Activated CD4-positive, alpha-beta T cell treated with anti-CD3 and anti-CD28 coated beads, Interleukin-2, amount 50 U/mL, for 48 hours (primary cell): Measurements from ENCODE around the gene NPC1L1.

Experiments used
- DNase-seq, 2 experiments: peaks; one replicate each; pipeline ENCODE4 v3.0.0-alpha.2; 2020

Gene NPC1L1, protein sequence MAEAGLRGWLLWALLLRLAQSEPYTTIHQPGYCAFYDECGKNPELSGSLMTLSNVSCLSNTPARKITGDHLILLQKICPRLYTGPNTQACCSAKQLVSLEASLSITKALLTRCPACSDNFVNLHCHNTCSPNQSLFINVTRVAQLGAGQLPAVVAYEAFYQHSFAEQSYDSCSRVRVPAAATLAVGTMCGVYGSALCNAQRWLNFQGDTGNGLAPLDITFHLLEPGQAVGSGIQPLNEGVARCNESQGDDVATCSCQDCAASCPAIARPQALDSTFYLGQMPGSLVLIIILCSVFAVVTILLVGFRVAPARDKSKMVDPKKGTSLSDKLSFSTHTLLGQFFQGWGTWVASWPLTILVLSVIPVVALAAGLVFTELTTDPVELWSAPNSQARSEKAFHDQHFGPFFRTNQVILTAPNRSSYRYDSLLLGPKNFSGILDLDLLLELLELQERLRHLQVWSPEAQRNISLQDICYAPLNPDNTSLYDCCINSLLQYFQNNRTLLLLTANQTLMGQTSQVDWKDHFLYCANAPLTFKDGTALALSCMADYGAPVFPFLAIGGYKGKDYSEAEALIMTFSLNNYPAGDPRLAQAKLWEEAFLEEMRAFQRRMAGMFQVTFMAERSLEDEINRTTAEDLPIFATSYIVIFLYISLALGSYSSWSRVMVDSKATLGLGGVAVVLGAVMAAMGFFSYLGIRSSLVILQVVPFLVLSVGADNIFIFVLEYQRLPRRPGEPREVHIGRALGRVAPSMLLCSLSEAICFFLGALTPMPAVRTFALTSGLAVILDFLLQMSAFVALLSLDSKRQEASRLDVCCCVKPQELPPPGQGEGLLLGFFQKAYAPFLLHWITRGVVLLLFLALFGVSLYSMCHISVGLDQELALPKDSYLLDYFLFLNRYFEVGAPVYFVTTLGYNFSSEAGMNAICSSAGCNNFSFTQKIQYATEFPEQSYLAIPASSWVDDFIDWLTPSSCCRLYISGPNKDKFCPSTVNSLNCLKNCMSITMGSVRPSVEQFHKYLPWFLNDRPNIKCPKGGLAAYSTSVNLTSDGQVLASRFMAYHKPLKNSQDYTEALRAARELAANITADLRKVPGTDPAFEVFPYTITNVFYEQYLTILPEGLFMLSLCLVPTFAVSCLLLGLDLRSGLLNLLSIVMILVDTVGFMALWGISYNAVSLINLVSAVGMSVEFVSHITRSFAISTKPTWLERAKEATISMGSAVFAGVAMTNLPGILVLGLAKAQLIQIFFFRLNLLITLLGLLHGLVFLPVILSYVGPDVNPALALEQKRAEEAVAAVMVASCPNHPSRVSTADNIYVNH (N-terminal part only)

DNA sequence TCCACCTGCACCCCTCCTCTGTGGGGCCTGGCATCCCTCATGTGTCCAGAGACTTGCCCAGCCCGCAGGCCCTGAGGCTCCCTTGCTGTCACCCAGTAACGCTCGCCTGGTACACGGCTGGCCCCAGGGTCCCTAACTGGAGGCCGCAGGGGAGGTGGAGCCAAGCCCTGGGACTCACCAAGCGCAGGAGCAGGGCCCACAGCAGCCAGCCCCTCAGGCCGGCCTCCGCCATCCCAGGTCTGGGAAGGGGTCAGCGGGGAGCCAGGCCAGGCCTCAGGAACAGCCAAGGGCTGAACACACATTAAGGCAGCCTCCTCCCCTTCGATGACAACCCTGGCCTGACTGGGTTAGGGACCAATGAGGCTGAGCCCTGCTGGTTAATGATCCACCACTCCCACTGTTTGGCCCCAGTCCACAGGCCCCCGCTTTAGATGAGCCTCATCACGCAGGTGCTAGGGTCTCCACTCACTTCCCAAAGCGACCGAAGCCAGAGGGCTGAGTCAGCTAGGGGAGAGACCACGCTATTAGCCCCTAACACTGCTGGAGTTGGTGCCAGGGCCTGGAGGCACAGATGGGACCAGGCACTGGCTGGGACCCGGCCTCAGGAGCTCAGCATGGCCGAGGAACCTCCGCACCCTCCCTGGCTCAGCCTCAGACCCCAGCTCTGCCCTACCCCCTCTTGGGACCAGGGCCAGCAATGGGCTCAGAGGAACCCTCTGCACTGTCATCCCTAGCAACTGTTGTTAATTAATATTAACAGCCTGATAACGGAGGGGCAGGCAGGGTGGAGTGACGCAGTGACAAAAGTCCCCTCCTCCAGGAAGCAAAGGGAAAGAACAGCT is at the start of gene NPC1L1:
TSS of gene NPC1L1 (minus strand) at position 303 of the 842 bp plus-strand sequence. CDS start at position 232, 71 bp downstream.
- no peak for DNase-seq

DNA sequence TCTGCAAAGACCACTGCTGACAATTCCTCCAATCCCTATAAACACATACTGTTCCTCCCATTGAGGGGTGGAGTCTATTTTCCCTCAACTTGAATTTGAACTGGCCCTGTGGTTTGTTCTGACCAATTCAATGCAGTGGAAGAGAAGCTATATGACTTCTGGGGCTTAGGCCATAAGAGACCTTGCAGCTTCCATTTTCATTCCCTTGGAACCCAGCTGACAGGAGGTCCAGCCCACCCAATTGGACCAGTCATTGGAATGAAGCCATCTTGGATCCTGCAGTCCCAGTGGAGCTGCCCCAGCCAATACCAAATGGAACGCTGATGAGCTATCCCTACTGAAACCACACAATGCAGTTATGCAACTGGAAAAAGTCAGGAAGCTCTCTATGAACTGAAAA is 49.8 kb upstream of the NPC1L1 start:
- DNase-seq = no peak

DNA sequence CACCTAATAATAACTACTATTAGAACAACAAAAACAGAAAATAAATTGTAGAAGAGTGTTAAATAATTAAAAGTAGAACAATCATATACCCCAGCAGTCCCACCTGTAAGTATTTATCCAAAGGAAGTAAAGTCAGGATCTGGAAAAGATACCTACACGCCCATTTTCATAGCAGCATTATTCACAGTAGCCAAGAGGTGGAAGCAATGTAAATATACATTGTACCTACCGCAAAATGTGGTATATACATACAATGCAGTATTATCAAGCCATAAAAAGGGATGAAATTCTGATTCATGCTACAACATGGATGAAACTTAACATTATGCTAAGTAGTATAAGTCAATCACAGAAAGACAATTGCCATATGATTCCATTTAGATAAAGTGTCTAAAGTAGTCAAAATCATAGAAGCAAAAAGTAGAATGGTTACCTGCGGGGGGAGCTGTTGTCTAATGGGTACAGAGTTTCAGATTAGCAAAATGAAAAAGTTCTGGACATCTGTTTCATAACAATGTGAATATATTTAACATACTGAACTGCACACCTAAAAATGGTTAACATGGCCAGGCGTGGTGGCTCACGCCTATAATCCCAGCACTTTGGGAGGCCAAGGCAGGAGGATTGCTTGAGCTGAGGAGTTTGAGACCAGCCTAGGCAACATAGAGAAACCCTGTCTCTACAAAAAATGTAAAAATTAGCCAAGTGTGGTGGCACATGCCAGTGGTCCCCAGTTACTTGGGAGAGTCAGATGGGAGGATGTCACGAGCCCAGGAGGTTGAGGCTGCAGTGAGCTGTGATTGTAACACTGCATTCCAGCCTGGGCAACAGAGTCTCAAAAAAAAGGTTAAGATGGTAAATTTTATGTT is 46.9 kb upstream of the NPC1L1 start:
- DNase-seq = peak; percentile 53 to 66

DNA sequence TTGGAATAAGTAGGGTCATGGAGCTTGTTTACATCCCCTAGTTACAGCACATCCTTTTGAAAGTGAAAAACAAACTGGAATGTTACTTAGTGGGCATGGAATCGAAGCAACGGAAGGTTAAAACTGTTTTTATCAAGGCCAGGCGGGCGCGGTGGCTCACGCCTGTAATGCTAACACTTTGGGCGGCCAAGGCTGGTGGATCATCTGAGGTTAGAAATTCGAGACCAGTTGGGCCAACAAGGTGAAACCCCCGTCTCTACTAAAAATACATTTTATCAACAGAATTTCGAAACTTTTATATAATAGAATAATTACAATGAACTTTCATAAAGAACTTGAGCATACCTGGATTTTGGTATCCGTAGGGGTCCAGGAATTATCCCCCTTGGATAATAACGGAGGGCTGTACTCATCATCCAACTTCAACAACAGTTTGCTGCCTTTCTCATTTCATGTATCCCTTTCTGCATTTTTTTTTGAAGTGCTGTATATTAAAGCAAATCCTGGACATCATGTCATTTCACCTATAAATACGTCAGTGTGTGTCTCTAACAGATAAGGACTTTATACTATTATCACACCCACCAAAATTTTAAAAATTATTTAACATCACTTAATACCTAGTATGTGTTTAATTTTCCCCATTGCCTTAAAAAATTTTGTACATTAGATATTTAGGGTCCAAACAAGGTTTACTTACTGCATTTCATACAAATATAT is 42.2 kb upstream of the NPC1L1 start:
- no peak for DNase-seq

DNA sequence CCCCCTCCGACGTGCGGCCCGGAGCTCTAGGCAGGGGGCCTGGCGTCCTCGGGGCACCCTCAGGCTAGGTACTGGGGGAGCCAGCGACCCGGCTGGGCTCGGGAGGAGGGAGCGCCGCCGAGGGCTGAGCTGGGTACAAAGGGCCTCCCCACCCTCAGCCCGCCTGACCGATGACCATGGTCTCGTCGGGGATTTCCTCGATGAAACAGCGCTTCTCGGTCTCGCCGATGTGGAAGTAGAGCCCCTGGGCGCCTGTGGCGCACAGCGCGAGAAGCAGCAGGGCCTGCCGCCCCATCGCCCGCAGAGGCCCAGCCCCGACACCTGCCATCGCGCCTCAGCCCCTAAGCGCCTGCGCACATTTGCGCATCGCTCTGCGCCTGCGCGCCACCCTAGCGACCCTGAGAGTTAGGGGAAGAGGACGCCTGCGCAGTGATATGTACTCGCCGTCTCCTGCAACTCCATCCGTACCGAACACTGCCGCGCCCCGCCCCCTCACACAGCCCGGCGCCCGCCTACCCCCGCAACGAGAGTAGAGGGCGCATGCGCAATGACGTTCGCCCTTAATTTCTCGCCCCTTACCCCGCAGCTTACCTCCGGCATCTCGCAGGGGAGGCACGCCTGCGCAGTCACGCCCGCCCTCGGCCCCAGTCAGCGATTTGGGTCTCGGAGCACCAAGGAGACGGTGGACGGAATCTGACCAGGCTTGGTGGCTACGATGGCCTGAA is 40.9 kb upstream of the NPC1L1 start, which contains the start of gene TMED4:
TSS of gene TMED4 (minus strand) at position 353 of the 725 bp plus-strand sequence. CDS start at position 328, 25 bp downstream.
- DNase-seq = peak; percentile 100

DNA sequence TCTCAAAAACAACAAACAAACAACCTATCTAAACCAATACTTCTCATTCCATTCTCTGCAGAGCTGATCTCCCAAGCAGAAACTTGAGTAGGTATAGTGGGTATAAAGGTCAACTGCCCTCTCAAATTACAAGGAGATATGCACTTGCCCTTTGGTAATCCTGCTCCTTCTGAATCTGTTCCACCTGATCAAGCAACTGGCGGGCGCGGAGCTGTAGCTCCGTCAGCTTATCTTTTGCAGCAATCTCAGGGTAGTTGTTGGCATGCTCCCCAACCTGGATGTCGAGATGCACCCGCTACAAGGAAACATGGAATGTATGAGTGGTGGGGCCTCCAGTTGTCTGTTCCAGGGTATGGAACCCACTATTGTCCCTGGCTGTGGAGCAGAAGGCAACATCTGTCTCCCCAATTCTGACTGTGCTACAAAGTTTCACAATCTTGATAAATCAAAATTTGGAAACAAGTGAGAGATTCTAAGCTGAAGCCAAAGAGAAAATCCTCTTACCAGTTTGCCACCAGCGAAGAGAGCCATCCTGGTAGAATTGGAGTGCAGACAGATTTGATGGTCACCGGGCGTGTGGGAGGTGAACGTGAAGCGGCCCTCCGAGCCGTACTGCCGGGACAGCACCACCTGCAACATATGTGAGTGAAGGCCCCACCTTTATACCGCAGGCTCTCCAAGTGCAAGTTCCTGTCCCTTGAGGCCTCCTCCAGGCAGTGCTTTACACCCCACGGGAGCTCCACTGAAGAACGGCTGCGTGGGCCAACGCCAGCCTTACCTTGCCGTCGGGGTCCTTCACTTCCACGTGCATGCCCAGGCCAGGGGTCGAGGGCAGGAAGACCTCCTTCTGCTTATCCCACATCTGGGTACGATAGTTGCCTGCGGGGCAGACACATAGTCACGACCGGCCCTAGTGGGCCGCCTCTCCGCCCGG is 40.1 kb upstream of the NPC1L1 start:
- peak; percentile 44 to 55 for DNase-seq

DNA sequence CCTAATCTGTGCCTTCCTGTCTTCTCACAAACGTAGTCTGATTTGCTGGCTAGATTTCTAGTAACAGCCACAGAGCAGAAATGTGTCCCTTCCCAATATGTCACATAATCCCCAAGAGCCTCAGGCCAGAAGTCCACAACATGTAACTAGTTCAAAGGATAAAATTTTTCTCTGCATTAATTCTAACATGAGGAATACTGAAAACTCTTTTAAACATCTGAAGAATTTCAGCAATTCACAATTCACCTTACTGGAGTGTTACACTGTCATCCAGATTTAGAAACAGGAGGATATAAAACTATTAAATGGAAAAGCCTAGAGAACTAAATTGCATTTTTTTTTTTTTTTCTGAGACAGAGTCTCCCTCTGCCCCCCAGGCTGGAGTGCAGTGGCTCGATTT is 35.1 kb upstream of the NPC1L1 start:
- no peak for DNase-seq

DNA sequence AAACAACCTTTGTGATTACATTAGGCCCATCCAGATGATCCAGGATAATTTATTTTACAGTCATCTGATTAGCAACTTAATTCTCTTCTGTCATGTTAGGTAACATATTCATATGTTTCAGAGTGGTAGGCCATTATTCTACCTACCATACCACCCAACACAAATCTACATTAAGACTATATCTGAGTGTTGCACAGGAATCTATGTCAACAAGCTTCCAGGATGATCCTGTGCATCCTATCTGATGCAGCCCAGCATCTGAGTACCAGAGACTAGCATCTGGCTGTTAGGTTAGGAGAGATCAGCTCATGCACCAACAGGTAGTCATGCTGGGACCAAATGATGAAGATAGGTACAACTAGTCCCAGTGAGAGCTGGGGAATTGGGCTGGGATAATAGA is 33.9 kb upstream of the NPC1L1 start:
- DNase-seq = no peak

DNA sequence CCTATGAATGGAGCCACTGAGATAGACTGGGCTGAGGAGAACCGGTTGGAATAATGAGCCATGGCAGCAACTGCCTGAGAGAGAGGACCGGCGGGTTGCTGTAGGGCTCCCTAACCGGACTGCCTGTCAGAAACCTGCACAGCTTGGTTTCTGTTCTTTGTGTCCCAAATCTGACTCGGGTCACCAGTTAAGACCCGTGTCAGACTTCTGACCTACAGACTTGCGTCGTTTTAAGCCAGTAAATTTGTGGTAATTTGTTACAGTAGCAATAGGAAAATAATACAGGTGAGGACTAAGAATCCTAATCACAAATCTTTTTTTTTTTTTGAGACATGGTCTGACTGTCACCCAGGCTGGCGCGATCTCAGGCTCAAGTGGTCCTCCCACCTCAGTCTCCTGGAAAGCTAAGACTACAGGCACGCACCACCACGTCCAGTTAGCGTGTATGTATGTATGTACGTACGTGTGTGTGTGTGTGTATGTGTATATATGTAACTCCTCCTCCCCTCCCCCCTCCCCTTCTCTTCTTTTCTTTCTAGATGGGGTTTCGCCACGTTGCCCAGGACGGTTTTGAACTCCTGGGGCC is 33.2 kb upstream of the NPC1L1 start:
- DNase-seq = no peak

DNA sequence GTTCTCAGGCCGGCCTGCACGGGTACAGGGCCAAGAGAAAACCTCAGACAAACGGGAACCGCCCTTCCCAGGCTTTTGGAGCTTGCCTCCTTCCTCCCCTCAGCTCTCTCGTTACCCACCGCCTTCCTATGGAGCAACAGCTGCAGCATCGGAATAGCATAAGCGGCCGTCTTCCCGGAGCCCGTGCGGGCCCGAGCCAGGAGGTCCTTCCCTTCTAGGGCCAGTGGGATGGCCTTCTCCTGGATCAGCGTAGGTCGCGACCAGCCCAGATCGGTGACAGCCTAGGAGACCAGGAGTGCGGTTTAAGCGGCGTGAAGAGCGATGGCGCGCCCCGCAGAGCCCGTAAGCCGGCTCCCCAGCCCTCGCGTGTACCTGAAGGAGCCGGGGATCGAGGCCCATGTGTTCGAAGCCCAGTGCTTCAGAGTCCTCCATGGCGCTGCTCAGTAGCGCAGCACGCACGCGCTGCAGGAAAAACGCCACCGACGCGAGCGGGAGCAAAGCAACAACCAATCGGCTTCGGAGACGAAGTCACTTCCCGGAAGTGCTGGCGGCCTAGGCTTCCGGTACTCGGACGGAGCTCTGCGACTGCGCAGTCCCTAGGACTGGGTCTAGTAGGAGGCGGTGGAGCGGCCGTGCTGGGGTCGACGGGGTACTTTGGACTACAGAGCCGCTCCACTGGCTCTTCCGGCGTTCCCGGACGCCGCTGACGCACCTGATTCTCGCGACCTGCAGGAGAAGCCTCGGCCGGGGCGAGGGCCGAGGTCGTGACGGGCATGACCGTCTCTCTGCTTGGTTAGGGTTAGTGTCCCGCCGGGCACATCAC is 32.5 kb upstream of the NPC1L1 start, which contains the start of gene DDX56:
TSS of gene DDX56 (minus strand) at position 445 of the 823 bp plus-strand sequence. CDS start at position 432, 13 bp downstream.
- peak; percentile 95 to 96 for DNase-seq

DNA sequence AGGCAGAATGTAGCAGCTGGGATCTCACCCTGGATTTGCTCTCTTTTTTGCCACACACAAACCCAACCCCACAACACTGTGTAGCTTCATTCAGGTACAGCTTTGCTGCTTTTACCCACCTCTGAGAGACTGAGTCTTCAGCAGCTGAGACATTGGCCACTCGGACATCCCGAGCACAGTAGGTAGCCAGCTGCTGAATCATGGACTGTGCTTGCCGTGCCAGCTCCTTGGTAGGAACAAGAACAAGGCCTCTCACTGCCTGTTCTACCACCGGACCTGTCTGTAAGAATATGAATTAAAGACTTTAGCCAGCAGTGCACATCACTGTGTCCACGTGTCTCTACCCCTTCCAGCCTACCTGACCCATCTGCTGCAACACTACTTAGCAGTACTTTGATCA is 31.6 kb upstream of the NPC1L1 start:
- no peak for DNase-seq

DNA sequence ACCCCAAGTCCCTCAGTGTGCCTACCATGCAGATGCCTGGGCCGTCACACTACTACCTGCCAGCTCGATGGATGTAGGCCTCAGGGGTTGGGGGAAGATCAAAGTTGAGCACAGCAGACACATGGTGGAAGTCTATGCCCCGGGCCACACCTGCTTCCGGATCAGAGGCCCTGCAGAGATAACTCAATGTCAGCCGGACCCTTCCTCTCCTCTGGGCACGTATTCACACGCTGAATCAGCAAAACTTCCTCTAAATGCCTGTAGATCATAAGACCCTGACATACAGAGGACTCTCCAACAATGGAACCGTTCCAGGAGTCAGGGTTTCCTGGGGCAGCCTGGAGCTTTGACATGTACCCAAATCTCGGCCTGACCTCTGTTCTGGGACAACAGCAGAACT is 28.8 kb upstream of the NPC1L1 start:
- DNase-seq = no peak

DNA sequence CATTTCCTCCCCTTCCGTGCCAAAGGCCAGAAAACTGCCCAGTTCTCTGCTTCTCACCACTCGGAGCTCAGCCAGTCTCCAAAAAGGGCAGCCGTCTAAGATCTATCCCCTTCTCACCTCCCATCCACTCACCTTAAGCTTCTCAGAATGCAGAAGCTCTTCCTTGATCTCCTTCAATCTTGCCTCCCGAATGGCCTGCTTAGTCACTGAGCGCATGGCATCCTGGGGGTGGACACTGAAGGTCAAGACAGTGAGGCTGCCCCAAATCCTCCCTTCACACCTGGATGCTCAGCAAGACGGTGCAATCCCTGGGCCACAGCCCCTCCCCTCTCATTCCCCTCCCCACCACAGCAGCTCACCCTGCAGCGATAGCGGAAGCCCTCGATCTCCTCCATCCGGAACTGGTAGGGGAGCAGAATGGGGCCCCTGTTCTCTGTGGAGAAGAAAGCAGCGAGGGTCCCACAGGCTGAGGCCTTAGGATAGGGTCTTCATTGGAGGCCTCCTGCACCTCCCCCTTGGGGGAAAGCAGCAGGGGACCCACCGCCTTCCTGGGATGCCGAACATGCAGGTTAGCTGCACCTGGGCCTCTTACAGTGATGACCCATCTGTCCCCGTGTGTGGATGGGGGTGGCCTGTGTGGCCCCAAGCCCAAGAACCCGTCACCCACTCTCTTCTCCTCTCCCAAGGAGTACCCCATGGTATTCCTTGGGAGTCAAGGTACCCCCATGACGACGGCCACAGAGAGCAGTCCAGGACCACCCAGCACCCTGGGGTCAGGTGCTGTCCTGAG is 27.8 kb upstream of the NPC1L1 start:
- no peak for DNase-seq

DNA sequence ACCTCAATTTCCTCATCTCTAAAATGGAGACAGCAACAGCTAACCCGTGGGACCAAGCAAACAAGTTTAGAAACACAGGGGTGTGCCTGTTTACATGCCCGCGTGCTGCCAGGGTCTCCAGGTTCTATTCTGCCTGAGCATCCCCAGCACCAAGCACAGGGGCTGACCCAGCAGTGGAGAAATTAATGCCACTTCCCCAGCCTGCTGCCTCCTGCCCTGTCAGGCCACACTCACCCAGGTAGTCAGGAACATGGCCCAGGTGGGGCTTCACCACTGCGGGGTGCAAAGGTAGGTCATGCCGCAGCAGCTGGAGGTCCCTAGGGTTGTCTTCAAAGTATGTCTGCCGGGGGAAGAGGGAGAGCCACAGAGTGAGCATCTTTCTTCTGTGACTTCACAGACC is 26.8 kb upstream of the NPC1L1 start:
- no peak for DNase-seq

DNA sequence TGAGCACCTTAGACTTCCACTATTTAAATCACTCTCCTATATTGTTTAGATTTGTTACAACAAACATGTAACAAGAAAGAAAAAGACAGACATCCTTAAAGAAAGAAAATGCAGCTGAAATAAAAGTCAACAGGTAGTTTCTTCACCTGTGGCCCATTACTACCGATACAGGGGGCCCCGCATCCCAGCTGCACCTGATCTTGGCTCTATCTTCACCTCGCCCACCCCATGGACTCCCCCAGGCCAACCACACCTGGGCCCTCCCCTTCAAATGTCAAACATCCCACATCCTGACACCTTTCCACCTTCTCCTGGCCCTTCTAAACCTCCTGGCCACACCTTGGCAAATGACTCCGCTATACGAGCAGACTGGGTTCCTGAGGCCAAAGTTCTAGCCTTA is 25.6 kb upstream of the NPC1L1 start:
- DNase-seq = no peak
